SK-N-SH (cell line): ENCODE data around the gene CIITA.

Source experiments
- CTCF ChIP-seq: fragments of 200-600 bp; sonication (generic); IDR thresholded peaks from 2 replicates; pipeline ENCODE4 v1.6.1; 2017; ENCODE audit warnings: antibody characterized with exemption, mild to moderate bottlenecking, moderate library complexity
- IRF3 ChIP-seq: fragments of 150-350 bp; IDR thresholded peaks from 2 replicates; pipeline ENCODE4 v1.6.1; 2016; ENCODE audit warnings: mild to moderate bottlenecking, low read depth, low read length
- RAD21 ChIP-seq: IDR thresholded peaks from 2 replicates; pipeline ENCODE4 v1.6.1; 2012; ENCODE audit warnings: mild to moderate bottlenecking, low read length

GRCh38 chr16:10957771-10958482, 80.9 kb downstream of the CIITA start:
- TF ChIP-seq IRF3 (no peak), RAD21 (no peak), CTCF (no peak)
